NT2/D1 (cell line): Measurements from ENCODE around the gene NCMAP.

Source experiments
- SUZ12 ChIP-seq: IDR thresholded peaks from 2 replicates; pipeline ENCODE4 v1.6.1; 2011; ENCODE audit not compliant: insufficient read length, insufficient read depth; ENCODE audit errors: extremely low read depth
- ZNF274 ChIP-seq: IDR thresholded peaks from 2 replicates; pipeline ENCODE4 v1.6.1; 2011; ENCODE audit warnings: mild to moderate bottlenecking, low read depth, low read length

DNA sequence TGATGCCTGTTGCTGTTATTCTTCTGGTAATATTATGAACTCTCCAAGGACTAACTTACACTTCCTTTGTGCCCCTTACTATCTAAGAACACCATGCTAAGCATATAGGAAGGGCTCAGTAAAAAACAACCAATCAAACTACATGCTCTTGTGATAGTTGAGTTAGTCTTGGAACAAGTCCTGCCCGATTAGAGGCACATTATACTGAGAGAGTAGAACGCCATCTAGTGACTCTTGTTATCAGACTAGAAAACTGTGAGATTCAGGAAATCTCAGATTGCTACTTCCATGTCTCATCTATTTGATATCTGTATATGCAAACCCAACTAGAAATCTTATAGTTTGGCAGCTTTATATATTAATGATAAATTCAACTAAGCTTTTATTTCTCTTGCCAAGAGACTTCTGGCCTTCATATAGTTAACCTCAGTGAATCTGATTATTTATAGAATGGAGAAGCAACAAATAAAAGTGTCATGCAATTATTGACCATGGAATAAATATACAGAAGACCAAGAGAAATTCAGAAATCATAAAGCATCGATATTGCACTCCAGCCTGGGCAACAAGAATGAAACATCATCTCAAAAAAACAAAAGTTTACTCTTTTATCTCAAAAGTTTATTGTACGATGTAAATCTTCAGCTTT, 79.4 kb downstream of the NCMAP start:
- TF ChIP-seq SUZ12: no peak
- TF ChIP-seq ZNF274: no peak
